MM.1S (cell line): ENCODE results near the gene CERT1.

ENCODE experiments used
- CTCF ChIP-seq: fragments of 300-600 bp; sonication (generic); IDR thresholded peaks from 2 replicates; pipeline ENCODE4 v1.5.1; 2016; ENCODE audit warnings: antibody characterized with exemption, low read length, mixed read lengths
- EZH2phosphoT487 ChIP-seq: fragments of 300-600 bp; sonication (generic); IDR thresholded peaks from 2 replicates; pipeline ENCODE4 v1.6.1; 2018; ENCODE audit warnings: antibody characterized with exemption, low read length

- TF ChIP-seq CTCF = no peak
- no peak for TF ChIP-seq EZH2phosphoT487
These were observed 175.3 kb downstream of the CERT1 start for GRCh38 chr5:75335952-75336614.
